Right lobe of liver (tissue), 6 donors: Measurements from ENCODE around the gene ZP1. TPM values are rescaled to one million over a fixed set of nuclear protein-coding genes. Genes with fewer than 3 reads are reported as not detected.

Experiments used
- ATAC-seq, 4 donors: fragments of 200-7000 bp; cut with Tn5 transposase; one replicate each; pipeline ENCODE4 v1.9.1; 2020; ENCODE audit warnings: mild to moderate bottlenecking in 4 of 4, moderate library complexity in 4 of 4
- DNase-seq, 3 donors: peaks; one replicate each; pipeline ENCODE4 v3.0.0-alpha.2; 2020
- H3K27ac ChIP-seq, 3 donors: fragments of 200-600 bp; one replicate each; pipeline ENCODE4 v1.8.0; 2022
- H3K27me3 ChIP-seq, 2 donors: fragments of 200-600 bp; one replicate each; pipeline ENCODE4 v1.8.0; 2022
- H3K36me3 ChIP-seq, 4 donors: fragments of 200-600 bp; sonication (generic) in 1 of 4; one replicate each; pipeline versions ENCODE4 v1.5.1 to v1.8.0; 2017 to 2022; ENCODE audit warnings: control low read depth in 1 of 4
- H3K4me1 ChIP-seq, 4 donors: fragments of 200-600 bp; sonication (generic) in 1 of 4; one replicate each; pipeline versions ENCODE4 v1.5.1 to v1.8.0; 2017 to 2022; ENCODE audit warnings: control low read depth in 1 of 4
- H3K4me3 ChIP-seq, 3 donors: fragments of 200-600 bp; one replicate each; pipeline ENCODE4 v1.8.0; 2022
- H3K9me3 ChIP-seq, 4 donors: fragments of 200-600 bp; sonication (generic) in 1 of 4; one replicate each; pipeline versions ENCODE4 v1.5.1 to v1.8.0; 2017 to 2022; ENCODE audit warnings: control low read depth in 1 of 4
- CTCF ChIP-seq, 4 donors: fragments of 200-600 bp in 3 of 4; fragments of 450-650 bp in 1 of 4; IDR thresholded peaks; one replicate each; pipeline versions ENCODE4 v1.5.1 to v1.8.0; 2016 to 2022; ENCODE audit warnings: antibody characterized with exemption in 4 of 4, mild to moderate bottlenecking in 2 of 4
- POLR2A ChIP-seq: fragments of 450-650 bp; IDR thresholded peaks from one replicate; pipeline ENCODE4 v1.6.1; 2017; ENCODE audit warnings: antibody characterized with exemption, mild to moderate bottlenecking
- WGBS: methylation state at CpG from one replicate; pipeline ENCODE4 v1.1.6; 2018; ENCODE audit warnings: low coverage, low lambda C conversion rate; ENCODE audit not compliant: insufficient coverage; ENCODE audit errors: missing lambda C conversion rate; 5-methylcytosine and 5-hydroxymethylcytosine counted together
- intact Hi-C, 2 donors: fragments of 100-400 bp; cut with DNase I; formaldehyde crosslinking; loops; one replicate each; pipeline versions ENCODE4 v1.11.2 to v1.14.1; 2022
- total RNA-seq, 6 experiments: library from RNA; depleted of rRNA in 2 of 6; stranded (reverse); fragments of >200 nt in 2 of 6; fragmentation: NEBNext Ultra II Directional in 3 of 6; extraction: Animal tissue kit (Norgen Biotek cat#: 25700) in 3 of 6; gene quantifications; one replicate each; pipeline versions ENCODE4 v1.1.0 to v1.2.4, GENCODE V29; 2016 to 2023
- donor health status: DM: no; HTN: yes; CAD: no.
- donor health status: DM: no; HTN: no; CAD: no.
- donor health status: DM: no; HTN: no; CAD: no.
- donor health status: DM: no; HTN: yes; CAD: no.
- donor health status: DM: no; HTN: yes; CAD: no.

Gene ZP1
- total RNA-seq, 6 experiments from 2014 or later, result not detected

DNA sequence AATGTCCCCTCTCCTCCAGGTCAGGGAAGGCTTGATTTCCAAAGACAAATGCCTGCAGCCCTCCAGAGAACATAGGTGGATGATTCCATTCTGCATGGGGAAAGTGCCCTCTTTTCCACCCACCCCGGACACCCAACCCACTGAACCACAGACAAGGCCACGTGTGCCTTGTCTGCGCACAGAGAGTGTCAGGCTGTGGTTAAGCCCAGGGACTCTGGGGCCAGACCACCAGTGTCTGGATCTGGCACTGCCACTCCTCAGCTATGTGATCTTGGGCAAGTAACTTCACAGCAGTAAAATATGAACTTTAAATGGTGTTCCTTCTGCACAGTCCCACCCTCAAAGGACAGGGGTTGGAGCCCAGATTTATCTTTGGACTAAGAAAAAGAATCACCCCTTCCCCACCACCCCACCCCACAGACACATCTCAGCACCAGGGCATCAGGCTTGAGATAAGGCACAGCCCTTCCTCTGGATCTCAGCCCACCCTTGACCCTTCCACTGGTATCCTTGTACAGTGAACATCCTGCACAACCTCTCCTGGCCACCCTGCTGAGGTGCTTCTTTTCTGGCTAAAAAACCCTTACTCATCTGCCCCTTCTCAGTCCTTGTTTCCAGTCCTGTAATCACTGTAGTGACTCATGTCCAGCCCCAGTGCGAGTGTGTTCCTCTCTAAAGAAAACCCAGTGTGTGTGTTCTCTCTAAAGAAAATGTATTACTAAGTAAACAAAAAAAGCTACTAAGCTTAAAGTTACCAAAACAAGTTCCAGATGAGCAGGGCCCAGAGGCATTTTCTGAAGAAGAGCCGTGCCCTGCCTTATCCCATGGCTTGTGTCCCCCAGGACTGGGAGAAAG, 9.7 kb upstream of the ZP1 start:
- TF ChIP-seq CTCF (IDR thresholded peaks at IDR 0.05) (no peak), POLR2A (no peak)
- WGBS, result 83% methylated on average over 5 of the region's 5 CpGs
- intact Hi-C loops, result no loop called here
- DNase-seq (no peak), ATAC-seq (no peak)
- no peaks in the 10 kb centered on the region for H3K36me3 ChIP-seq
- H3K4me3 ChIP-seq, result no peak overlapping the region
- no peak overlapping the region for H3K27ac ChIP-seq
- no peaks in the 10 kb centered on the region for H3K27me3 ChIP-seq
- H3K4me1 ChIP-seq, result no peaks in the 10 kb centered on the region
- no peaks in the 10 kb centered on the region for H3K9me3 ChIP-seq

- ATAC-seq, result no peak
- 67% methylated on average over 1 of the region's 8 CpGs for WGBS
These were observed 9.1 kb upstream of the ZP1 start for GRCh38 chr11:60858236-60858635.

DNA sequence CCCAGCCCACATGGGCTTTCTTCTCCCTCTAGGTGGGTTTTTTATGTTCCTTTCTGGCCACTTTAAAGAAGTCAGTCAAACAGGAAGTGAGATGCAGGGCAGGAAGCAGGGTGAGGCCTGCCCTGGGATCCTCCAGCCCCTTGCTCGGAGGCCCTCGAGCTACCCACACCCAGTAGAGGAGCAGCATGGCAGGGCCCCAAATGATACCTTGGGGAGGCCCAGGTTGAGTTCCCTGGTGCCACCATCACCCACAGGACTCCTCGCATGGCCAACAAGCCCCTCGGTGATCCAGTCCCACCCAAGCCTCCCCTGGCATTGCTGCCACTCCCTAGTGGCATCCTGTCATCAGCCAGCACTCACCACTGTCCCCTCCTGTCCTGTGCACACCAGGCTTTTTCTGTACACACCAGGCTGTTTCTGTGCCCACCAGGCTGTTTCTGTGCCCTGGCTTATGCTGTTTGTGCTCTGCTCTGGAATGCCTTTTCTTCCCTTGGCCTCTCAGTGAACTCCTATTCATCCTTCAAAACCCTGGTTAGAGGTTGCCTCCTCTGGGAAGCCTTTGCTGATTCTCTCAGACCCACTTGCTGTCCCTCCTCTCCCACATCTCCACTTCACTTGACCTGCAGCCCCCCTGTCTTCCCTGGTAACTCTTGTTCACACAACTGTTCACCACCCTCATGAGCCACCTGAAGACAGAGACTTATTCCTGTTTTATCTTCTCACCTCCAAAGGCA, 8.4 kb upstream of the ZP1 start:
- intact Hi-C loops, result no loop called here
- WGBS, result no CpG with 5 or more reads among the region's 4 CpGs
- Histone ChIP-seq H3K4me3 (no peak overlapping the region), H3K36me3 (no peaks in the 10 kb centered on the region), H3K4me1 (no peaks in the 10 kb centered on the region), H3K9me3 (no peaks in the 10 kb centered on the region), H3K27me3 (no peaks in the 10 kb centered on the region), H3K27ac (no peak overlapping the region)
- DNase-seq, result no peak
- TF ChIP-seq CTCF (IDR thresholded peaks at IDR 0.05) (no peak), POLR2A (no peak)
- ATAC-seq, result no peak

More at GRCh38 chr11:60858236-60858635, 9.1 kb upstream of the ZP1 start:
- no peak overlapping the region for H3K27ac ChIP-seq
- intact Hi-C loops, result no loop called here
- no peaks in the 10 kb centered on the region for H3K27me3 ChIP-seq
- H3K36me3 ChIP-seq, result no peaks in the 10 kb centered on the region
- no peaks in the 10 kb centered on the region for H3K4me1 ChIP-seq
- no peak for DNase-seq
- H3K9me3 ChIP-seq, result no peaks in the 10 kb centered on the region
- TF ChIP-seq CTCF (IDR thresholded peaks at IDR 0.05) (no peak), POLR2A (no peak)
- no peak overlapping the region for H3K4me3 ChIP-seq

DNA sequence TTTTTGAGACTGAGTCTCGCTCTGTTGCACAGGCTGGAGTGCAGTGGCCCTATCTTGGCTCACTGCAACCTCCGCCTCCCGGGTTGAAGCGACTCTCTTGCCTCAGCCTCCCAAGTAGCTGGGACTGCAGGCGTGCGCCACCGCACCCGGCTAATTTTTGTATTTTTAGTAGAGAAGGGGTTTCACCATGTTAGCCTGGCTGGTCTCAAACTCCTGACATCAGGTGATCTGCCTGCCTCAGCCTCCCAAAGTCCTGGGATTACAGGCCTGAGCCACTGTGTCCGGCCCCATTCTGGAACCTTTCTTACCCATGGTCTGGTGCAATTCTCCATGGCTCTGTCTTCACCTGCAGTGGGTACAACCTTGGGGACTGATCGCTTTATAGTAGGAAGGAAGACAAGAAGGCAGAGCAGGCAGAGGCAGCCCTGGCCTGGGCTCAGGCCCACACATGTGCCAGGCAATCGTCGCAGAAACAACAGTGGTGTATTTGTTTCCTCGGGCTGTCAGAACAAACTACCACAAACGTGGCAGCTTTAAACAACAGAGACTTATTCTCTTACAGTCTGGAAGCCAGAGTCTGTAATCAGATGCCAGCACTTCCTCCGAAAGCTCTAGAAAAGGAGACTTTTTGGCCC, 7.6 kb upstream of the ZP1 start:
- 86% methylated on average over 10 of the region's 15 CpGs for WGBS
- no peak for DNase-seq
- no peak for ATAC-seq
- Histone ChIP-seq H3K36me3 (no peaks in the 10 kb centered on the region), H3K27me3 (no peaks in the 10 kb centered on the region), H3K4me1 (no peaks in the 10 kb centered on the region), H3K4me3 (no peak overlapping the region), H3K9me3 (no peaks in the 10 kb centered on the region), H3K27ac (no peak overlapping the region)
- intact Hi-C loops, result no loop called here
- TF ChIP-seq POLR2A (no peak), CTCF (IDR thresholded peaks at IDR 0.05) (no peak)
